Hematopoietic multipotent progenitor cell treated with erythropoietin and hydrocortisone succinate and interleukin-3 and kit ligand, for 15 days (in vitro differentiated cells): Measurements from ENCODE around the gene AGAP1.
A peak's percentile ranks its signal among the peaks of the same experiment; 100 is the strongest.

Source experiments
- DNase-seq: peaks from one replicate; pipeline ENCODE4 v3.0.0-alpha.2; 2015; ENCODE audit warnings: low spot score

AGAP1 gene

DNA sequence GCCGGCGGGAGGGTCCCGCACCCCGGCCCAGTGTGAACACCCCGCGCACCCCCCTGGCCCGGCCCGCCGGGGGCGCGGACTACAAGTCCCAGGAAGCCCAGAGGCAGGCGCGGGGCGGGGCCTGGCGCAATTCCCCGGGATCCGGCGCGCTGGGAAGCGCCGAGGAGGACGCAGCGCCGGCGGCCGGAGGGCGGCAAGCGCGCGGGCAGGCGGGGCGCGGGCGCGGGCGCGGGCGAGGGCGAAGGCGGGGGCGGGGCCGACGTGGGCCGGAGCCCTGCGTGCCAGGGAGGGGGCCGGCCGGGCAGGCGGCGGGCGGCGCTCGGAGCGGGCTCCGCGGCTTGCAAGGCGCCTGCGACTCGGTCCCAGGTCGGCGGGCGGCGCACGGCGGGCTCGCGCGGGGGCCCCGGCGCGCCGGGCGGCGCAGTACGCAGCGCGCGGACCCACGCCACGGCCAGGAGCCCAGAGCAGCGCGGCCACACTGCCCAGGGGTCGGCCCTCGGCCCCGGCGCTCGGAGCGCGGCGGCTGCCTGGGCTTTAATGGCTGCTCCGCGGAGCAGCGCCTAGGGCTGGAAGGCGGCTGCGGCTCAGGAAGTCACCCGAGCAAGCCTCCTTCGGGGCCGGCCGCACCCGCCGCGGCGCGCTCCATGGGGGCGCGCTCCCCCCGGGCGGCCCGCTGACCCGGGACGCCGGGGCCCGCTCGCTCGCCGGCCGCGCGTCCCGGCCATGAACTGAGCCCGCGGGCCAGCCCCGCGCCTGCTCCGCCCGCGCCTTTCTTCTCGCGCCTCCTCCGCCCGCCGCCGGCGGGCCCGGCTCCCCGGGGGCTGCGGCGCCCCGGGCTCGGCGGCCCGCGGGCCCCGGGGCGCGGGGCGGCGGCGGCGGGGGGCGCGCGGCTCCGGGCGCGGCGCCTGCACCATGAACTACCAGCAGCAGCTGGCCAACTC, at the start of gene AGAP1:
TSS of gene AGAP1 (plus strand) at position 269 of the 941 bp plus-strand sequence.
- peak; percentile 18 for DNase-seq

DNA sequence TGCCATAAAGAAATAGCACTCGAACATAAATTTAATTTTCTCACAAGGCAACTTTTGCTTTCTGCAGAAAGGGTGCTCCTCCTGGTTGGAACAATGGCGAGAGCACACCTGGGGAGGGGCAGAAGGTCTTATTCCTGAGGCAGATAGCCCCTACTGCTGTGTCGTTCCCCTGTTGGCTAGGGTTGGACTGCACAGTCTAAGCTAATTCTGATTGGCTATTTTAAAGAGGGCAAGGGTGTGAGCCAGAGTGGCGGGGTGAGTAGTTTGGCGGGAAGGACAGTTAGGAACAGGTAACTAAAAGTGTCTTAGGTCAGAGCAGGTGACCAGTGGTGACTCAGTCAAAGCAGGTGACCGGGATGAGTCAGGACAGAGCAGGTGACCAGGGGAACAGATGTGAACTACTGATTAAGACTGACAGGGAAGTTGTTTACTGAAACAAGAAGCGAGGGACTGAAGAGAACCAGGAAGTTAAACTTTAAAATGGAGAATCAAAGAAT, 49.7 kb upstream of the AGAP1 start:
- DNase-seq, result no peak

DNA sequence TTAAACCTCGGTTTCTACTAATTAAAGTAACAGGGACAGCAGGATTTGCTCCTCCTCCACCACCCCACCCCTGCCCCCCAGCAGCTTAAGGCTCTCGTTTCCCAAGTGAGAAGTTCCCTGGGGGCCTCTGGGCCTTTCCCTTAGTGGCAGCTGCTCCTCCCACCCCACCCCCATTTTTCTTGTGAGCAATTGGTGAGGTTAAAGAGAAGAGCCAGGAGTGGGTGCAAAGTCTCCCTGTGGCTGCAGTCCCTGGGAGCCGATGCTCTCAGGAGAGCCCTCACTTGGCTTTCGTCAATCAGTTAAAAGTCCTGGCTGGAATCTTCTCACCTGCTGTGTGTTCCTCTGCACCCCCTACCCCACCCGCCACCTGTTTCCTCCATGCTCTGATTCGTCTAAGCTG, 48.7 kb upstream of the AGAP1 start:
- DNase-seq, result no peak

DNA sequence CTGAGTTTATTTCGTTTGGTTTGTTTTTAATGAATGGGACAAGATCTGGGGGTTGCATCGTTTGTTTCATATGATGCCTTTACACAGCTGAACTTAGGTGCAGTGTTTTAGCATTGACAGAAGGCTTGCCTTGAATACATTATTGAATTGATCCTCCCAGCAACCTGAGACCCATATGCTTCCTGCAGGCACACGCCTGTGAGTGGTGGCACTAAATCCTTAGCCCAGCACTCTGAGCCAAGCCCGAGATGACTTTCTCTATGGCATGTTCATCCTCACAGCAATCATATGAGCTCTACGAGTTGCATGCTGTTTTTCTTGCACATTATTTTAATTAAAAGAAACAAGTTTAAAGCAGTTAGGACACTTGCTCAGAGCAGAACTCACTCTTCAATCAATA, 47.8 kb upstream of the AGAP1 start:
- DNase-seq, result no peak

DNA sequence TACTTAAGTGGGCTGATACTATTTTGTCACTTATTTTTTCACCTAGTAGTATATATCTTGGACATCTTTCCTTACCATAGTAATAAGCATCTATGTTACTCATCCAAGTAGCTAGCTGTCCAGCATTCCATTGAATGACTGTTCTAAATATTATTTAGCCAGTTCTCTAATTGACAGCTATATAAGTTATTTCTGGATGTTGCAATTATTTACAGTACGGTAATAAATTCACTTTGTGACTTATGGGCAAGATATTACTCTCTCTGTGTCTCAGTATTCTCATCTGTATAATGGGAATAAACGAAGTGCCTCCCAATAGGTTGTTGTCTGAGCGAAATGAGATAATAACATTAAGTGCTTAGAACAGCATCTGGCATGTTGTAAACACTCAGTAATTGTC, 46.6 kb upstream of the AGAP1 start:
- no peak for DNase-seq

DNA sequence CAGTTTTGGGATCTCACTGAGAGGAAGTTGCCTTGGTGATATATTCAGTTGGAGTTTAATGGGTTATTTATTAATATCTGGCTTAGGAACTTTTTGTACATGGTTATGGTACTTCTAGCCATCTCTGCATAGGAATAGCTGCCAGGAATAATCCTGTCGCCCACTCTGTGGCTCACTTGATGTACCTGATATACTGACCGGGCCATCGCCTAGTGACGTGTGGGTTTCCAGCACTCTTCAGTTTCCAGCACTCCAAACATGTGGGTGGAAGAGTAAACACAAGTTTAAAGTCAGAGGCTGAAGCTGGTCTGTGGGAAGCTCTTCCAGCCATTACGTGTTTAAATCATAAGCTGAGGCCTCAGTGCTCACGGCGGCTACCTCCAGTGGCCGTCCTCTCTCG, 44.3 kb upstream of the AGAP1 start:
- no peak for DNase-seq

DNA sequence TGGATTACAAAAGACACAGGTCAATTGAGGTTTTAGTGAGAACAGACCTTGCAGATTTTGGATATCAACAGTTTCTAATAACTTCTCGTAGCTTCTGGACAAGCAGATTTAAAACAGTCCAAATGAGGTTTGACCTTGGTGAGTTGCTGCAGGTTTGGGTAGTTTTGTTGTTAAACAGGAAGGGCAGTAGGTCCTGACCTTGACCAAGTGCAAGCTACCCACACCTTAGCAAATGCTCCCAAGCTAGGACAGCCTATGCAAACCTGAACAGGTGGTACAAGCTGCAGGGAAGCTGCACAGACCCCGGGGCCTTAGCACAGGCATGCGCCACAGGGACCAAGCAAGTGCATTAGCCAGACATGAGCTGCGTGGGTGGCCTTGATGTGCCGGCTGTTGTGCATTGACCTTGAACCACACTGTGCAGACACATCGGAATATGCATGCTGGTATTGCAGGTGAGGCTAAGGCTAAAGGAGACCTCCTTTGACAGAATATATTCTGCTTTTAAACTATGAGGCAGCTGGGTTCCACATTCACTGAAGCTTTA, 40.2 kb upstream of the AGAP1 start:
- no peak for DNase-seq

DNA sequence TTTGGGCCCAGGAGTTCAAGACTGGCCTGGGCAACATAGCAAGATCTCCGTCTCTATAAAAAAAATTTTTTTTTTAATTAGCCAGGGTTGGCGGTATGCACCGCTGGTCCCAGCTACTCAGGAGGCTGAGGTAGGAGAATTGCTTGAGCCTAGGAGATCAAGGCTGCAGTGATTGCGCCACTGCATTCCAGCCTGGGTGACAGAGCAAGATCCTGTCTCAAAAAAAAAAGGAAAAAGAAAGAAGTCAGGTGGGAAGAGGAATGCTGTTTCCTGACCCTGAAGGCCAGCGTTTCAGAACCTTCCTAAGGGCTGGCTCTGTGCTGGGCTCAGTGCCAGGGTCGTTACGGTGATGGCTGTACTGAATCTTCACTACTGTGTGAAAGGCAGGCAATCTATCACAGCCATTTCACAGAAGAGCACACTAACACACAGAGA, 35.0 kb upstream of the AGAP1 start:
- DNase-seq, result no peak

DNA sequence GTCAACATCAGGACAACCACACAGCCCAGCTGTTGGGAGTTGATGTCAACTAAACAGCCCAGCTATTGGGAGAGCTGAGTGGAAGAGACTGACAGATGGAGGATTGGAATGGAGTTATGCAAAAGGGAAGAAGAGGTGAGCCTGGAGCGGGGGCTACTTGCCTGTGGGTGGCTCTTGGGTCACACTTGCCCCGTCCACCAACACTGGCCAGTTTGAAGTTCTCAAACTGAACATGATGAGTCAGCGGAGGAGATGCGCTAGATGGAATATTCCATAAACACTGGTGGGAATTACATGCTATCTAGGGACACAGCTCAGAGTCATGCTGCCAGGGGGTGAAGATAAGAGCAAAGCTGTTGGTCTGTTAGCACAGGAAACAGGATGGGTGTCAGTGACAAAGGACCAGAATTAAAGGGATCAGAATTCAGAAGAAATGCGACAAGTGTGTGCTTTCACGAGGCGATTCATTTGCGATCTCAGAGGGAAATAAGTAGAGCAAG, 33.2 kb upstream of the AGAP1 start:
- DNase-seq, result peak; percentile 37

DNA sequence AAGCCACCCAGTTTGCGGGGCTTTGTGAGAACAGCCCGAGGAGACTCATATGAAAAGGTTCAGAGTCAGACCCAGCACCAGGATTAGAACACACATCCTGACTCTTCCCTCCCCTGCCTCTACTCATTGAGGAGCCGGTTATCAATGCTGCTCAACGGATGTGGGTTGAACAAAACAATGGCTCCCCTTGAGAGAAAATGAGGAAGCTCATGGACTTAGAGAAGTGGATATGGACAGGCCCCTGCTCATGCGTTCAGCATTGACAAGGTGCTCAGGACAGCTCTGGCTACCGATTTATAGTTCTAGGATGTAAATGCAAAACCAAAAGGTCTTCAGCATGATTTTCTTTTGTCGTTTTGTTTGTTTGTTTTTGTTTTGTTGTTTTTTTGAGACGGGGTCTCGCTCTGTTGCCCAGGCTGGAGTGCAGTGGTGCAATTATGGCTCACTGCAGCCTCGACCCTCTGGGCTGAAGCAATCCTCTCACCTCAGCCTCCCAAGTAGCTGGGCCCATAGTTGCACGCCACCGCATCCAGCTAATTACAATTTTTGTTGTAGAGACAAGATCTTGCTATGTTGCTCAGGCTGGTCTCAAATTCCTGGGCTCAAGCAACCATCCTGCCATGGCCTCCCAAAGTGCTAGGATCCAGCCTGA, 32.0 kb upstream of the AGAP1 start:
- DNase-seq, result no peak

DNA sequence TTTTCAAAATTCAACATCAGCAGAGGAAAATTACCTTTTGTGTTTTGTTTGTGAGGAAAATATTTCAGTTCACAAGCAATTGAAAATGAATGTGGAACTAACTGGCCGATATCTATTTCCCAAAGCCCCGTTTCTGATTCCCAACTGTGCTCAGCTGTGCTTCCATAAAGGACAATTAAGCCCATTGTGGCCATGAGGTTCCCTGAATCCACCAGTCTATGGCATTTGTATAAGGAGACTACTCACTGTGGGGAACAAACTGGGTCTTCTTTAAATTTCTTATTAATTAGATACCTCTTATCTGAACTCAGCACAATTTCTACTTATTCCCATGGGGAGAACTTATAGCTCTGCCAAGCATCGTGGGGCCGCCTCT, 31.4 kb upstream of the AGAP1 start:
- no peak for DNase-seq

DNA sequence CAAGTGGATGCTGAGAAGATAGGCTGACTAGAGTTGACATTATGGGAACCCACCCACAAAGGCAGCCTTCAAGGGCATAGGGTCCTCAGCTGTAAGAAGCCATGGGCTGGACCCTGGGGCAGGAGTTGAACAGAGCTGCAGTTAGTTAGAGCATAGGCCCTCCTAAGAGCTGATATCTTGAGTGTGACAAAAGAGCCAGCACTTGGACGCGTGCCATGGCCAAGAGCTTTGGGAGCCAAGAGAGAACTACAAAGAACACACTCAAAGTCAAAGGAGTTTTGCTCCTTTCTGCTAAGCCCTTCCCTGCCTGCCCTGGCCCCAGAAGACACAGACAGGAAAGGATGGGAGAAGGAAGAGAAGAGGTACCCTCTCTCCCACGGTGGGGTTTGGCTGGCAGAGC, 29.9 kb upstream of the AGAP1 start:
- DNase-seq, result peak; percentile 4

DNA sequence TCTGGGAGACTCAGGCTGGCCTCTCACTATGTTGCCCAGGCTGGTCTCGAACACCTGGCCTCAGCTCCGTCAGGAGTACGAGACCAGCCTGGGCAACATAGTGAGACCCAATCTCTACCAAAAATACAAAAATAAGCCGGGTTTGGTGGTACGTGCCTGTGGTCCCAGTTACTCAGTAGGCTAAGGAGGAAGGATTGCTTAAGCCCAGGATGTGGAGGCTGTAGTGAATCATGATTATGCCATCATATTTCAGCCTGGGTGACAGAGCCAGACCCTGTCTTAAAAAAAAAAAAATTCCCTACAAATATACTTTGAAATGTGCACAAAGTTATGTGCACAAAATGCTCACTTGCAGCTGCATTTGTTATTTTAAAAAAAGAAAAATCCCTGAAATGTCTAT, 26.3 kb upstream of the AGAP1 start:
- DNase-seq, result no peak

DNA sequence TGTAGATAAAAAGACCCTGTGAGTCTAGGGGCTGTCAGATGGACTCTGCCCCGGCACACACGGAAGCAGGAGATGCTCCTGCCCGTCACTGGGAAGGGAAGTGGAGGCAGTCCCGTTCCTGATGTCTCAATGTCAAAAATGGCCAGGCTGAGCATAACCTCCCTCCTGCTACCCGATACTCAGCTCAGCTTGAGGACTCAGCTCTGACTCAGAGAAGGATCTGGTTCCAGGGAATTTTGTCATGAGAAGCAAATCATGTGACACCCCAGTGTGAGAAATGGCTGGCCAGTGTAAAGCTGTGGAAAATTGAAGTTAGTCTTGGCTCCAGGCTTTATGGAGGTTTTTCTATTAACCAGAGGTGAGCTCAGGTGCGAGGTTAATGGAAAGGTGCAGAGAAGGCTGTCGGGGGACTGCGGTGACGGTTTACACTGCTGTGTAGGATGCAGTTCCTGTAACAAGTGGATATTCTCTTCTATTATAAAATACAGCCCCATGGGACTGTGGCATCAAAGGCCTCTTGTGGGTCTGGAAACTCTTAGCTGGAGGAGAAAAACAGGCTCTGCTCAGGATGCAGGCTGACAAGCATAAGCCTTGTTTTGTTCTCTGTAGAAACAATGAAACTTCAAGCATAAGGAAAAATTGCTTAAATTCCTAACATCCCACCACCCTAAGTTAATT, 24.7 kb upstream of the AGAP1 start:
- no peak for DNase-seq

DNA sequence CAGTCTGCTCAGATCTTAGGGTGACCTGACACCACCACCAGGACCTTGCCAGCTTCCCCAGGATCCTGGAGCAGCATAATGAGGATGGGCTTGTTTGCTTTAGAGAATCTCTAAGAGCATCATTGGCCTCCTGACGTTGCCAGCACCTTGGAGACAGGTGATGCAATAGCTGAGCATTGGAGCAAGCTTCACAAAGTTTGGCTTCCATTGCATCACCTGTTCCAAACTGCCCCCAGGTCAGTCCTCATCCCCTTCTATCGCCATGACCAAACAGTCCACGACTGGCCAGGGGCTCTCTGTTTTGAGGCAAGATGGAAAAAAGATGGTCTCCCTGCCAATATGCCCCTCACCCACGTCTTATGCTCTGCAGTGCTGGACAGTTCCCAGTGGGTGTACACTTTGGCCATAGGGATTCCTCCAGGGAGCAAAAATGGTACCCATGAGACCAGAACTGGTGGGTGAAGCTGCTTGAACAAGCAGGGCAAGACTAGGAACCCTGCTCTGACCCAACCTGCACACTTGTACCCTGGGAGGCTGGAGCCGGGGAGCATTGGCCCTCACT, 22.6 kb upstream of the AGAP1 start:
- DNase-seq, result no peak

DNA sequence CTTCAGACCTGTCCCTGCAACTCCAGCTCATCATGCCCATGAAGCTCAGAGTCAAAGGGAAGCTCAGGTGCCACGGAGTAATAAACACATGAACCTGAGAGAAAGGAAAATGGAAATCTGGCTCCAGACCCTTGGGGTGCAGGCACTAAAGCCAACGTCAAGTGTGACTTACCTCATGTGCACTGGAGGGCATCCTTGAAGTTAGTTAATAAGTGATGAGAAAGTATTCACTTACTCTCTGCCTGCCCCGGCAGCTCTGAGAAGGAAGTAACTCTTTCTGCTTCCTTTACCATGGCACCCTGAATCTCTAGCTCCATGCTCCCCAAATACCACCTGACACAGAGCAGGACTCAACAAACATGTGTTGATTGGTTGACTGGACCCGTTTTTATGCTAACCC, 21.4 kb upstream of the AGAP1 start:
- DNase-seq, result no peak

DNA sequence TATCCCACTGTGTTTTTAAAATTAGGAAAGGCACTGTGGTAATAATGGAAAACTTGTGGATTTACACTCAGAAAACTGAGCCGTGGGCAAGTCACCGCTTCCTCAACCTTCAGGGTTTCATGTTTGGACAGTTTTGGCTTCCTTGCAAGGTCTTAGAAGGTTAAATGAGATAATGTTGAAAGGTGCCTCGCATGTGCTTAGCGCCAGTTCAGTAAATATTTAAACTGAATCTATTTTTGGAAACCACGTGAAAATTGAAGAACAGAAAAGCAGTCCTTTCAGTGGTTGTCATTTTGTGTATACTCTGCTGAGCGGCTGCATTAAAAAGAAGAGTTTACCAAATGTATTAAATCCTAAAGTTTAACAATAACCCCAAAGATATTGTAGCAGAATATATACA, 15.2 kb upstream of the AGAP1 start:
- DNase-seq, result no peak

DNA sequence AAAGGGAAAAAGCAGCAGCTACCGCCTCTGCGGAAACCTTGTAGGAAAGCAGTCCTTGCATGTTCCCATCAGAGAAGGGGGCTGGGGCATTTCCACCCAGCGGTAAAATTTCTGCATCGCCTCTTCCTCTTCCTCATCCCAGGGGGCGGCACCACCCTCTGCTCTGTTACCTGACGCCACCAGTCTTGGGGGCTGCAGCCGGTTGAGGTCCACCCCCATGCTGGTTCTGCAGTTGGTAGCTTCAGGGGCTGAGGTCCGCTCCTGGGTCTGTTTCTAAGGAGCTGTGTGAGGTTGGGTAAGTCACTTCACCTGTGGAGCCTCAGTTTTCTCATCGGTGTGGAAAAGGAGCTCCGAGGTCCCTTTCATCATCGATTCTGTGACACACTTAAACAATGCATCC, 14.2 kb upstream of the AGAP1 start:
- DNase-seq, result no peak

DNA sequence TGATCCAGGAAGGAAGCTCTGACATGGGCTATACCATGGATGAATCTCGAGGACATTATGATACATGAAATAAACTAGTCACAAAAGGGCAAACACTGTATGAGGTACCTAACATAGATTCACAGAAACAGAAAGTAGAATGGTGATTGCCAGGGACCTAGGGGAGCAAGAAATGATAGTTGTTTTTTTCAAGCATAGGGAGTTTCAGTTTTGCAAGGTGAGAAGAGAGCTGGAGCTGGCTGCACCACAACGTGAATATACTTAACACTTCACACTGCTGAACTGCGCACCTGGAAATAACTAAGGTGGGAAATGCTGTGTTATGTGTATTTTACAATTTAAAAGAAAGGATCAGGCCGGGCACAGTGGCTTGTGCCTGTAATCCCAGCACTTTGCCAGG, 13.2 kb upstream of the AGAP1 start:
- no peak for DNase-seq

DNA sequence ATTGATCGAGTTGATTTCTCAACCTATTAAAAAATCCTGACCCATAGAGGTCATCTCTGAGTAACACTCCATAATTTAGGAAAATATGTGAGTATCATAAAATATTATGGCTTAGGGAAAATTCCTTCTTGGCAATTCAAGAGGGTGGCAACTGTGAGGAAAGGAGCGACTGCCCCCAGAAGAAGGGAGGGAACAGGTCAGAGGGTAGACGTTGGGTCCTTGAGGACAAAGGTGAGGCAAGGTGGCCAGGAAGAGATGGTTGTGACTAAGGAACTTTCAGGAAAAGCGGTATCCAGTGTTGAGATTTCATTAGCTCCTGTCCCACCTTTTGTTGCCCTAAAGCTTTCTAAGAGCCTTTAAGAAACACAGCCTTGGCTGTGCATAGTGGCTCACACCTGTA, 10.5 kb upstream of the AGAP1 start:
- no peak for DNase-seq

DNA sequence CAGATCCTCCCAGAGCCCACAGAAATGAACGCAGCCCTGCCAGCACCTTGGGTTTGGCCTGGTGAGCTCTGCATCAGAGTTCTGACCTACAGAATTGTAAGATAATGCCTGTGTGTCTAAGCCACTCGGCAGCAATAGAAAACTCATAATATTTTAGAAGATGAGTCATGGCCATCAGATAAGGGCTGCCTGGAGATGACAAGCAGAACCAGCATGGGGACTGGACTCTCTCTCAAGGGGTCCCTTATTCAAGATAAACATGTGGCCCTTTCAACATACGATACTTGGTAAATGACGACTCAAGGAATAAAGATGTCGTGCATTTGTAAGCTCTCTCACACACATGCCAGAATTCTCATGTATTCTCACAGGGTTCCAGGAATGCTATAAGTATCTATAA, 8.5 kb upstream of the AGAP1 start:
- DNase-seq, result no peak

DNA sequence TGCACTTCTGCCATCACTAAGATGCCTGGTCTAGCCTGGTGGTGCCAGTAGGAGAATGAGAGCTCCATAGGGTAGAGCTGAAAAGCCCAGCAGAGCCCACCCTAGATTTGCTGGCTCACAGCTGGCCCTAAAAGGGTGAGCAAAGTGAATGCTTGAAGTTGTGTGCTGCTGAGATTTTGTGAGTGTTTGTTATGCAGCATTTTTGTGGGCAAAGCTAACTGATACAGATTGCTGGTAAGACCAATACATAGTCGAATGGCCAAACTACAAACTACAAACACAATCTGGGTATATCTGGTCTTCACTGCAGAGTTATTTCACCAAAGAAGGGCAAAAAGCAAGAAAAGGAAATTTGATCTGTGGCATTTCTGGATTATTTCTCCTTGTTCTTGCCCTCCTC, 7.1 kb upstream of the AGAP1 start:
- DNase-seq, result no peak
